Gastroesophageal sphincter (tissue), 3 donors: Measurements from ENCODE around the gene AP4E1.

Experiments used
- CTCF ChIP-seq, 4 experiments: fragments of 200-600 bp in 2 of 4; fragments of 450-650 bp in 2 of 4; sonication (generic) in 1 of 4; IDR thresholded peaks; one replicate each; pipeline ENCODE4 v1.5.1; 2017 to 2019; ENCODE audit warnings: antibody characterized with exemption in 4 of 4, mild to moderate bottlenecking in 2 of 4, moderate library complexity in 2 of 4
- EP300 ChIP-seq: sonication (generic); formaldehyde crosslinking; IDR thresholded peaks from one replicate; pipeline ENCODE4 v1.6.1; 2017; ENCODE audit warnings: antibody characterized with exemption, mild to moderate bottlenecking
- POLR2A ChIP-seq, 2 donors: fragments of 450-650 bp; IDR thresholded peaks; one replicate each; pipeline ENCODE4 v1.6.1; 2017; ENCODE audit warnings: antibody characterized with exemption in 2 of 2, mild to moderate bottlenecking in 2 of 2, moderate library complexity in 1 of 2
- POLR2AphosphoS5 ChIP-seq: sonication (generic); formaldehyde crosslinking; IDR thresholded peaks from one replicate; pipeline ENCODE4 v1.6.1; 2017; ENCODE audit warnings: antibody characterized with exemption

GRCh38 chr15:50971542-50971941 lies 63.1 kb downstream of the AP4E1 start:
- TF ChIP-seq CTCF (IDR thresholded peaks at IDR 0.05), result no peak
- TF ChIP-seq POLR2A (IDR thresholded peaks at IDR 0.05), result no peak
- TF ChIP-seq POLR2AphosphoS5, result no peak
- TF ChIP-seq EP300, result no peak
